ENCODE measurements around the gene CDK5R2.
"Not testable (repeated sequence)": the region's sequence is repeated elsewhere in the genome, so short reads cannot be mapped to it uniquely, and the experiment has no call there.

CDK5R2 gene

DNA sequence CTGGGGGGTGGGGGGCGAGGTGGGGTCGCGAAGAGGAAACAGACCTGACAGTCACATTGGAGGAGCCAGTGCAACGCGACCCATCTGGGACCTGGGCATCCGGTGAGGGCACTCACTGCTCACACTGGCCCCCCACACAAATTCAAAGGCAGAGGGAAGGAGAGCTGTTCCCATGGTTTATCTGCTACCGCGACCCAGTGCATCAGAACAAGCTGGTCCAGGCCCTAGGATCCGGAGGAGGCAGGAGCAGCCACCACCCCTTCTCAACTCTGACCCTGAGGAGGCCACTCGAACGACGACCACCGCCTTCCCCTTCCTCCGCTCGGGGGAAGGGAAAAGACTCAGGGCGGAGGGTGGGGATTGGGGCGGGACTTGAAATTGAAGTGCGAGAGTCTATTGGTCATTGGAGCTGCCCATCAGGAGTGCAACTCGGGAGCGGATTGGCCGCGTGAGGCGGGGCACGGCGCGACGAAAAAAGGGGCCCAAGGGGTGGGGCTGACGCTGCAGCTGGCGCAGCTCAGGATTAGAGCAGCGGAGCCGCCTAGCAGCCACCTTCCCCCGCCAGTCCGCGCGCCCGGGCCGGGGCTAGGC is at the start of gene CDK5R2:
TSS of gene CDK5R2 (plus strand) at position 526 of the 591 bp plus-strand sequence. CDS start 155 bp downstream, outside the sequence.
- DNase-seq (ENCODE audit: low read depth): no peak

- DNase-seq (ENCODE audit: low read depth): no peak
These were observed 48.7 kb upstream of the CDK5R2 start for GRCh38 chr2:218910741-218911140.

- no peak for DNase-seq (ENCODE audit: low read depth)
These were observed 39.0 kb upstream of the CDK5R2 start for GRCh38 chr2:218920504-218920903.

- DNase-seq (ENCODE audit: low read depth): no peak
These were observed 34.7 kb upstream of the CDK5R2 start for GRCh38 chr2:218924757-218925156.

GRCh38 chr2:218925434-218925833 is 34.0 kb upstream of the CDK5R2 start:
- no peak for DNase-seq (ENCODE audit: low read depth)

- no peak for DNase-seq (ENCODE audit: low read depth)
These were observed 32.0 kb upstream of the CDK5R2 start for GRCh38 chr2:218927422-218927821.

GRCh38 chr2:218927876-218928275 is 31.6 kb upstream of the CDK5R2 start:
- no peak for DNase-seq (ENCODE audit: low read depth)

DNA sequence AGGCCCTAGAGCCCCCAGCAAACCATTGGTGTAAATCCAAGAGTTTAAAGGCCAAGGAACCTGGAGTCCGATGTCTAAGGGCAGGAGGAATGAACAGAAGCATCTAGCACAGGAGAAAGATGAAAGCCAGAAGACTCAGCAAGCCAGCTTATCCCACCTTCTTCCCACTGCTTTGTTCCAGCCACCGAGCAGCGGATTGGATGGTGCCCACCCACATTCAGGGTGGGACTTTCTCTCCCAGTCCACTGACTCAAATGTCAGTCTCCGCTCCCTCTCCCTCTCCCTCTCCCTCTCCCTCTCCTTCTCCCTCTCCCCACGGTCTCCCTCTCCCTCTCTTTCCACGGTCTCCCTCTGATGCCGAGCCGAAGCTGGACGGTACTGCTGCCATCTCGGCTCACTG is 29.0 kb upstream of the CDK5R2 start:
- DNase-seq (ENCODE audit: low read depth): not testable (repeated sequence)

DNA sequence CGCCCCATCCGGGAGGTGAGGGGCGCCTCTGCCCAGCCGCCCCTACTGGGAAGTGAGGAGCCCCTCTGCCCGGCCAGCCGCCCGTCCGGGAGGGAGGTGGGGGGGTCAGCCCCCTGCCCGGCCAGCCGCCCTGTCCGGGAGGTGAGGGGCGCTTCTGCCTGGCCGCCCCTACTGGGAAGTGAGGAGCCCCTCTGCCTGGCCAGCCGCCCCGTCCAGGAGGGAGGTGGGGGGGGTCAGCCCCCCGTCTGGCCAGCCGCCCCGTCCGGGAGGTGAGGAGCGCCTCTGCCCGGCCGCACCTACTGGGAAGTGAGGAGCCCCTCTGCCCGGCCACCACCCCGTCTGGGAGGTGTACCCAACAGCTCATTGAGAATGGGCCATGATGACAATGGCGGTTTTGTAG is 27.7 kb upstream of the CDK5R2 start:
- DNase-seq (ENCODE audit: low read depth): not testable (repeated sequence)

DNA sequence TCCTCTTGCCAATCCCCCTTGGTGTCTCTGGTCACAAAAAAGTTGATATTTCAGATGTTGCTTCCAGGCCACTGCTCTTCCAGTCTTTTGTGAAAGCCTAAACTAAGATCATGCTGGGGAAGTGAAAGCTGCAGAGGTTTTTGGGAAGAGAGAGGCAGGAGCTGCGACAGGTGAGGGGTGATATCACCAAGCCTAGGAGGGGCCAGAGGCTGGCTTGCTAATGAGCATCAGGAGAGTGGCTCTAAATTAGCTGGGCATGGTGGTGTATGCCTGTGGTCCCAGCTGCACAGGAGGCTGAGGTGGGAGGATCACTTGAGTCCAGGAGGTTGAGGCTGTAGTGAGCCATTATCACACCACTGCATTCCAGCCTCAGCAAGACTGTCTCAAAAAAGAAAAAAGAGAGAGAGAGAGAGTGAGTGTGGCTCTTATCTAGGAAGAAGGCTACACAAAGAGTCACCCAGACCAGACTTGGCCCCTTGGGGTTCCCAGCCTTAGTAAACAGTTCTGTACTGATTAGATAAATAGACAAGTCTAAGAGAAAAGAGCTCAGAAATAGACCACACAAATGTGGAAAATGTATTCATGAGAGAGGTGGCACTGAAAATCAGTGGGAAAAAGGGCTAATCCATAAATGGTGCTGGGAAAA is 14.6 kb upstream of the CDK5R2 start:
- DNase-seq (ENCODE audit: low read depth): no peak

DNA sequence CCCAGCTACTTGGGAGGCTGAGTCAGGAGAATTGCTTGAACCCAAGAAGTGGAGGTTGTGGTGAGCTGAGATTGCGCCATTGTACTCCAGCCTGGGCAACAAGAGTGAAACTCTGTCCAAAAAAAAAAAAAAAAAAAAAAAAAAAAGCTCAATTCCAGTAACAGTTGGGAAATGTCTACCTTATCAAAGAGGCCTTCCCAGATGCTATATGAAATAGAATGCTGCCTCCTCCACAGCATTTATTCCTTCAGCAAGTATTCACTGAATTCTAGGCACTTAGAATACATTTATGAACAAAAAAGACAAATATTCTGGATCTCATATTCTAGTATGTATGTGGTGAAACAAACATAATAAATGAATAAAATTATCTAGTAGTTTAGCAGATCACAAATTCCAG is 12.8 kb upstream of the CDK5R2 start:
- DNase-seq (ENCODE audit: low read depth): no peak

DNA sequence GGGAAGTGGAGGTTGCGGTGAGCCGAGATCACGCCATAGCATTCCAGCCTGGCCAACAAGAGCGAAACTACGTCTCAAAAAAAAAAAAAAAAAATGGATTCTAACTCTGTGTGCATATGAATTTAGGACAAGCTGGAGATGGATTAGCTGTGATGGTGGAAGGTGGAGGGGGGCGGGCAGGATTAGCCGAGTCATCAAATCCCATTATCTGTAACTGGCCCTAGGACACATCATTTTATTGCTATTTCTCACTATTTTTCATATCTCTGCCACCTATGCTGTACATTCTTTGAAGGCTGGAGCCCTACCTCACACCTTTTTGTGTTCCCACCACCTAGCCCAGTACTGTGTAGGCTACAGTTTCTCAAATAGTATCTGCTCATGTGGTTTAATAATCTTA is 7.3 kb upstream of the CDK5R2 start:
- no peak for DNase-seq (ENCODE audit: low read depth)

DNA sequence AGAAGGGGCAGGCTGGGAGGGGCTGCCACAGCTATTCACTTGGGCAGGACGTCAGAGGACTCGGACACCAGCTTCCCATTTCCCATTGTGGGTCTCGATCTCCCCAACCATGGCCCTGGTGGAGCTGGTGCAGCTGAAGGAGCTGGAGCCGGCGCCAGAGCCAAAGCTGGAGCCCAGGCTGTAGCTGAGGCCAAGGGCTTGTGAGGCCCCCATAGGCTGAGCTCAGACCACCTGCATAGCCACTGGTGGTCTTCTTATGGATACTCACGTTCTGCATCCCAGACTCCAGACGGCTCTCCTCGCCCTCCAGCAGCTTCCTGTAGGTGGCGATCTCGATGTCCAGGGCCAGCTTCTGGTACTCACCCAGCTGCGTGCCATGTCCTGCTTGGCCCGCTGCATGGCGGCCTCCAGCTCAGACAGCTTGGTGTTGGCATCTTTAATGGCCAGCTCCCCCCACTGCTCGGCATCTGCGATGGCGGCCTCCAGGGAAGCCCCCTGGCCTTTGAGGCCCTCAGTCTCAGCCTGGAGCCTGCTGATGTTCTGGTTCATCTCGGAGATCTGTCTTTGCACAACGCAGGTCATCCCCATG is 6.0 kb upstream of the CDK5R2 start:
- DNase-seq (ENCODE audit: low read depth): no peak

GRCh38 chr2:218954541-218955300 is 4.7 kb upstream of the CDK5R2 start:
- DNase-seq (ENCODE audit: low read depth): no peak

- no peak for DNase-seq (ENCODE audit: low read depth)
These were observed 3.4 kb upstream of the CDK5R2 start for GRCh38 chr2:218956039-218956438.

- no peak for DNase-seq (ENCODE audit: low read depth)
These were observed 1.8 kb upstream of the CDK5R2 start for GRCh38 chr2:218957671-218958070.

- no peak for DNase-seq (ENCODE audit: low read depth)
These were observed 1.2 kb upstream of the CDK5R2 start for GRCh38 chr2:218958276-218958675.

- DNase-seq (ENCODE audit: low read depth): no peak
These were observed 369 bp downstream of the CDK5R2 start for GRCh38 chr2:218959761-218960308.

GRCh38 chr2:218960309-218961165 is 1.1 kb downstream of the CDK5R2 start:
- no peak for DNase-seq (ENCODE audit: low read depth)

GRCh38 chr2:218961229-218961628 is 1.8 kb downstream of the CDK5R2 start:
- no peak for DNase-seq (ENCODE audit: low read depth)
